Activated gamma-delta T cell treated with anti-CD3 and anti-CD28 coated beads, Interleukin-2, amount 50 U/mL, for 16 hours (primary cell): ENCODE data around the gene GBGT1.

Experiments used
- DNase-seq: peaks from one replicate; pipeline ENCODE4 v3.0.0-alpha.2; 2020; ENCODE audit warnings: low read depth

The GBGT1 gene

GRCh38 chr9:133162861-133163503 is 732 bp downstream of the GBGT1 start:
- DNase-seq = no peak

DNA sequence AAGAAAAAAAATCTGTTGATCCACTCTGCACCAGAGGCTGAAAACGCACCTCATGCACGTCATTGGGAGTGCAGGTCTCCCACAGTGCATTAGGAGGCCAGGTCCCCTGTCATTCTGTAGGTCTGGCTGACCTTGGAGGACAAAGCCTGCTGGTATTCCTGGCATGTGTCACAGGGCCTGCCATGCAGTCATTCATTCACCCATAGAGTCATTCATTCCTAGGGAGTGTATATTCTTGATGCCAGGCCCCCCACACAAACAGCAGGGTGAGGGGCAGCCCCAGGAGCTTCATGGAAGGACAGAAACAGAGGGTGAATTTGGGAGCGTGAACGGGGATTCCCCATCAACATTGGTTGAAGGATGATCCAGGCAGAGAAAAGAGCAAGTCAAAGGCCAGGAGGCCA is 2.2 kb downstream of the GBGT1 start:
- no peak for DNase-seq

DNA sequence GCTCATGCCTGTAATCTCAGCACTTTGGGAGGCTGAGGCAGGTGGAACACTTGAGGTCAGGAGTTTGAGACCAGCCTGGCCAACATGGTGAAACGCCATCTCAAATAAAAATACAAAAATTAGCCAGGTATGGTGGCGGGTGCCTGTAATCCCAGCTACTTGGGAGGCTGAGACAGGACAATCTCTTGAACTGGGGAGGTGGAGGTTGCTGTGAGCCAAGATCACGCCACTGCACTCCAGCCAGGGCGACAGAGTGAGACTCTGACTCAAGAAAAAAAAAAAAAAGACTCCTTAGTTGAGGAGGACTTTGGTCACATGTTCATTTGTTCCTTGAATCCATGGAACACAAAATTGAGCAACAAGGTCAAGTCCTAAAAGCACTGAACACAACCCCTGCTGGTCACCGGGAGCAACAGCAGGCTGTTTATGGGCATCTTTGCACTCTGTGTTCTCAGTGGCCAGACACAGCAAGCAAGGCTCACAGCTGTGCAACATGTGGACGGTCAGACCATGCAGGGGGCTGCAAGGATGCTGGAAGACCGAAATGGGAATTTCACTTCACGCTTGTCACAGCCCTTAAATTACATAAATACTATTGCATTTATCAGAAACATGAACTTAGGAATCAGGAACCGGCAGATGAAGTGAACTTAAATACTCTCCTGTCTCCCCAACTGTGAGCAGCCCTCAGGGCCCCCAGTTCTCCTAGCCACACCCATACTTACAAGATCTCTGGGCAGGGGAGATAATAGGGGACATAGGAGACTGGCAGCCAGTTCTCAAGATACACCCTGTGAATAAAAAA is 2.8 kb downstream of the GBGT1 start:
- DNase-seq = no peak

- DNase-seq = no peak
Measured at GRCh38 chr9:133158695-133159094, 5.0 kb downstream of the GBGT1 start.

- no peak for DNase-seq
Measured at GRCh38 chr9:133155156-133155555, 8.6 kb downstream of the GBGT1 start.

- no peak for DNase-seq
Measured at GRCh38 chr9:133154097-133154989, 9.4 kb downstream of the GBGT1 start.

DNA sequence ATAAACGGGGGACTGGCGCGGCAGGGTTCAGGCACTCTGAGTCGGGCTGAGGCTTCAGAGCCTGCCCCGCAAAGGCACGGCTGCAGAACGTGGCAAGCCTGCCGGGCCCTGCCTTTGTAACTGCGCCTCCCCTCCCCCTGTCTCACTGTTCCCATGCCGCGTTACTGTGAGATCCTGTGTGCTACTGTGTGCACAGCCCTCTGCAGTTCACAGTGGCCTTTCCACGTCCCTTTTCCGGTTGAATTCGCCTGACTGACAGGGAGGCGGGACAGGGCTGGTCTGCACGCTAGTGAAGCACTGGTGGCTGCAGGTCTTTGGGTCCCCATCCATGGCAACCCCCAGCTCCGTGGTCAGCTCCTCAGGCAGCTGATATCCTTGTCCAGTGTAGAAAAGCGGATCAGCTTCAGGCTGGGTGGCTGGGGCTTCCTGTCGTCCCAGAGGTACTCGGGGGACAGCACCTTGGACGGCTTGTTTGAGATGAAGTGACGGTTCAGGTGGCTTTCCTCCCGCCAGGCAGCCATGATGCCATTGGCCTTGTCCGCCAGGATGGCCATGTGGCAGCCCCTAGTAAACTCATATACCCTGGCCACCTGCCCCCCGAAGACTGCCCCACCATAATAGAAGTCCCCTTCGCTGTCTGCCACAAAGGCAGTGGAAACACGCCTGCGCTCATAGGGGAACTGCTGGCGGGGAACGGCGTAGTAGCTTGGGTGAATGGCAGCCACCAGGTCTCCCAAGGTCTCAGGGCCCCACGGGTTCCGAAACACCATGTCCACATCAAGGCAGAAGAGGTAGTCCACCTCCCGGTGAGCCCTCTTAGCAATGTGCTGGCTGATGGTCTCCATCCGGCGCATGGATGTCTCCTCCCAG is 10.3 kb downstream of the GBGT1 start:
- no peak for DNase-seq

- DNase-seq = no peak
Measured at GRCh38 chr9:133151601-133152525, 11.9 kb downstream of the GBGT1 start.

DNA sequence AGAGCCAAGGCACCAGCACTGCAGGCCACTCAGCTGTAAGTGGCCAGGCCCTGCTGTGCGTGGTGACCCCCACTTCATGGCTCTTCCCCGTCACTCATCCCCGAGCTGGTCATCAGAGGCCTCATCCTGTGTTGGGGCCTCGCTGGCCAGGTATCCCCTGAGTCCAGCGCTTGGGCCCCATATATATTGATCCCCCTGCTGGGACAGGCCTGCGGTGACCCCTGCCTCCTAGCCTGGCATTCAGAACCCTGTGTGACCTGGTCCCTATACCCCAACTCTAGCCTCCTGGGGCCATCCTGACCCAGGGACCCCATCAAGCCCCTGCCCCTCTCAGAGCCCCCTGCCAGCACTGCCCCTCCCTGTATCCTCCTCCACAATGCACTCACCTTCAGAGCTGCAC is 12.7 kb downstream of the GBGT1 start:
- no peak for DNase-seq

DNA sequence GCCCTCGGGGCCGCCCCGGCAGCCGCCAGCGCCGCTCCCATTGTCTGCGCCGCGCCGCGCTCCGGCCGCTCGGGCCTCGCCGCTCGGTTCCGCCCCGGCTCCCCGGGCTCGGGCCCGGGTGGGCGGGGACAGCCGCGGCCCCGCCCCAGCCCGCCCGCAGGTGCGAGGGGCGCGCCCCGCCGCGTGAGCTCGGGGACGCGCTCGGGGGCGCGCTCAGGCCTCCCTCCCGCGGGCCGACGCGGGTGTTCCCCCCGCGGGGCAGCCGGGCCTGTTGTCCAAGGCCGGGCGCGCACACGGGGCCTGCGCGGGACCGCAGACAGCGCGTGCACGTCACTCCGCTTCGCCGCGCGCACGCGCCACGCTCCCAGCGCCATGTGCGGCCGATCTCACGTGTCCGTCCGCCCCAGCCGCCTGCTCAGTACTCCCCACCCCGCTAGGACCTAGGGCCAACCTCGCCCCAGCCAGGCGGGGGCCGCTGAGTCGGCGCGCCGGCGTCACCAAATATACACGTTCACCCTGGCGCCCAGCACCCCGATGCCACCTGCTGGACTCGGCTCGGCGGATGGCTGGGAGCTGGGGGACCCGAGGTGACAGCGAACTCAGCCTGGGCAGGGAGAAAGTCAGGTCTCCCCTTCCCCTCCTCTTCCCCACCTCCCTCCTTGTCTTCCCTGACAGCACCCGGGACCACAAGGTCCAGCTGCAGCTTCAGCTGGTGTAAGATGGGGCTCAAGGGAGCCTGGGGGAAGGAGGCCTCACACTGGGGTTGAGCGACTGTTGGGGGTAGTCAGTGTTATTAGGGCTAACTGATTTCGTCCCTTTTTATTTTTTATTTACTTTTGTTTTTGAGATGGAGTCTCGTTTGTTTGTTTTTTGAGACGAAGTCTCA is 14.3 kb downstream of the GBGT1 start:
- DNase-seq = peak; percentile 74

DNA sequence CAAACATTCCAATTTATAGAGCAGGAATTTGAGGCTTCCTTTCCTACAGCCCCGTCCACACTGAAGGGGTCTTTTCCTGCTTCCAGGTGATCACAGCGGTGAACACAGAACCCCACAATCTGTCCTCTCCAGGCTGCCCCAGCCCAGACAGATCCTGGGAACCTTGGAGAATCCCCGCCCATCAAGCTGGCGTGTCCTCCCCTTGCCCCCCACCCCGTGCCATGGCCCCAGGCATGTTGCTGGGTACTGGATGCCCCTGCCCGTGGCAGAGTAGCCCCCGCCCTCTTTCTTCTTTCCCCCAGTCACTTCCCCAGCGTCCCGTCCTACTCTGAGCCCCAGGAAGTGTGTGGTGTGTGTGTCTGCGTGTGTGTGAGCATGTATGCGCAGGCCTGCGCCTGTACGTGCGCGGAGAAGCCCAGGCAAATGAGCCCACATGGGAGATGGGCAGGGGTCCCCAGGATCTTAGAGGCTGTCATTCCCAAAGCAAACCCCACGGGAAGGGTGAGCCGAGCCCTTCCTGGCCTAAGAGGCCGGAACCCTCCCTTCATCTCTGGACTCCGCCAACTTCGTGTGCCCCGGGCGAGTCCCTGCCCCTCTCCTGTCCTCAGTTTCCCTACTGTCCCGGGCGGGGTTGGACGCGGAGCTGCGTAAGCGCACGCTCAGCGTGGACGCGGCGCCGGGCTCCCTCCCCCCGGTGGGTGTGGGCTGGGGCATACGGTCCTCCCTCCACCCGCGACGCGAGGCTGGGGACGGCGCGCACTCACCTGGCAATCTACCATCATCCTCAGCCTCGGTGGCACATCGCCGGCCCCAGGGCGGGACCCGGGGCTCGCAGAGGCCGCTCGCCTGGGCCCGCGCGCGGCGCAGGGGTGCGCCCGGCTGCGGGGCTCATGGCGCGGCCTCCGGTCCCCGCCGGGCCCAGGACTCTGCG is 15.2 kb downstream of the GBGT1 start:
- no peak for DNase-seq

DNA sequence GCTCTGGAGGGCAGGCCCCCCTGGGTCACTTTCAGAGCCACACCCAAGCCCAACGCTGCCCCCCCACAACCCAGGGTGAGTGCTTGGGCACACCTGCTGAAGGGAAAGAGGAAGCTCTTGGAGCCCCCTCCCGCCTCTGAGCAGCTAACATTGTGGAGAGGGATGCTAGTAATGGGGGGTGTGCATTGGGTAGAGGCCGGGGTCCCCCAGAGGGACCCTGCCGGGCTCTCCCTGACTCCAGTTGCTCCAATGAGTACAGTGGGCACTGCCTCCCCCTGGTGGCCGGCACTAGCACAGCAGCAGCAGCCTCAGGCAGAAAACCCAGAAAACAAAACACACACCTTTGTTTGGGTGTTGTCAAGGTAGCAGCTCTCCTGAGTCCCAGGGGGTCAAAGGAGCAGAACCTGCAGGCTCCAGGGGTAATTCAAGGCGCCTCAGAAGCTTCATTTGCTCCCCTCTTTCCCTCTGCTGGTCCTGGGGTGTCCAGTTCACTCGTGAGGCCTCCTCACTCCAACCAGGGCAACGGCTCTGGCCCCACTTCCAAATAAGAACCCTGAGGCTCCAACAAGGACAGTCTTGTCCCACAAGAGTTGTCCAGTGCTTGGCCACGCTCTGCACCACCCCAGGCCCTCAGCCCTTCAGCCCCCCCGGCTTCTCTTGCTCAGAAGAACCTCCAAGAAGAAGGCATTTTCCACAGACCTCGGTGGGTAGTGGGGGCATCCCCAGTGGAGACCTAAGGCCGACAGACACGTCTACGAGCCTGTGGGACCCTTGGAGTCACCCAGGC is 16.1 kb downstream of the GBGT1 start:
- peak; percentile 73 for DNase-seq

GRCh38 chr9:133146746-133147411 is 16.8 kb downstream of the GBGT1 start:
- no peak for DNase-seq

DNA sequence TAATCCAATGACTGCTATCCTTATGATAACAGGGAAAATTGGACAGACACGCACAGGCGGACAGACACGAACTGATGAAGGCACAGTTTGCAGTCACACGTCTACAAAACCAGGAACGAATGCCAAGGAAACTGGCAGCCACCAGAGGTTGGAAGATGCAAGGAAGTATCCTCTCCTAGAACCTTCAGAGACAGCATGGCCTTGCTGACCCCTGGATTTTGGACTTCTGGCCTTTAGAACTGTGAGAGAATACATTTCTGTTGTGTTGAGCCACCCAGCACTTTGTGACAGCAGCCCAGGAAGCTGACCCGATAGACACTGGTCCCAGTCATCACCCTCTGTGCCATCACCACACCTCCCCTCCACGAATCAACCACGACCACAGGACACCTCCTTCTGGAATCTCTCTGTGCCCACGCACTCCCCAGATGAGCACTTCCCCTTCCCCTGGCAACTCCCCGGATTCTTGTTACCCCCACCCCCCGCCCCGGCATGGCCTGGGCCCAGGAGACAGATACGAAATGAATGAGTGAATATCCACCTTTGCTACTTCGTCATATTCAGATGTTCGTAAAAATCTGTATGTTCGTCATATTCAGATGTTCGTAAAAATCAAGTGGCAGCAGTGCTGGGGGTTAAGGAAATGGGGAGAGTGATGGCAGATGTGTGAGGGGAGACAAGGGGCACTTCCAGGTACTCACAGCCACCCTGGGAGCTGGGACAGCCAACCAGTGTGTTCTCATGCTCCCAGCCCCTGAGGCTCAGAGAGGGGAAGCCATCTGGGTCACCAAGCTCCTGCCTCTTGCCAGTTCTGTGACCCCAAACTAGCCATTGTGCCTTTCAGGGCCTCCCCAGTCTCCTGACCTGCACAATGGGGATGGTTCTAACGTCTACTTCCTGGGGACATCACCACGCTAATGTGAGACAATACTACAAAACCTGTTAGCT is 18.5 kb downstream of the GBGT1 start:
- DNase-seq = no peak

DNA sequence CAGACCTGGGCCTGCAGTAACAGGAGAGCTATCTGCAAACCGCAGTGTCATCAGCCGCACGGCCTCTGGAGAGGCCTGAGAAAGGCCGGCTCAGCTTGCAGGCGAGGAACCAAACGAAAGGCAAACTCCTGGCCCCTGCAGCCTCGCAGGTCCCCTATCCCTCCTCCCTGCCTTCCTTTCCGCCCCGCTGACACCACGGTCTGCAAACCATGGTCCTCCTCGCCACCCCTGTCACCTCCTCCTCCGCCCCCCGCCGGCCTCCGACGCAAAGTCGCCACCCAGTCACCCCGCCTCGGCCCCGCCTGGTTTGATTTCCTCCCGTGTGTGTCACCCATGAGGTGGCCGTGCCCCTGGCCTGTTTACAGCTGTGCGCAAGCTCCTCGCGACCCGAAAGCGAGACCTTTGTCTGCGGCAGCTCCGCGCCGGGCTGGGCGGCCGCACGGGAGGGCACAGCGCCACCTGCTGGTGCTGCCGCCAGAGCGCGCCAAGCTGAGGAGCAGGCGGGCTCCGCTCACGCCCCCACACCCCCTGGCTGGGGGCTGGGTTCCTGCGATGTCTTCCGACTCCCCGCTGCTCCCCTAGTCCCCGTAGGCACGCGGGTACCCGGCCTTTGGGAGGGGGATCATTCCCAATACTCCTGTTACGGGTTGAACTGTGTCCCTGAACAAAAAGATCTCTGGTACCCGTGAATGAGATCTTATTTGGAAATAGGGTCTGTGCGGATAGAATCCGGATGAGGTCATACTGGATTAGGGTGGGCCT is 19.4 kb downstream of the GBGT1 start:
- DNase-seq = peak; percentile 91
